Measurements from ENCODE around the gene TP53TG3D.
"Not testable (repeated sequence)": the region's sequence is repeated elsewhere in the genome, so short reads cannot be mapped to it uniquely, and the experiment has no call there.

Gene TP53TG3D, protein sequence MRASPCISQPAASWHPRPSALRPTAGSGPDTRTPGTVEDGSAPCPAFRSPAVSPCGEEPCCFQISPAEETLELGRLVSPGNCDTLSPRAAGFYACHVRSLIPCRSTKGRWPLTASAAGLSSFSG

GRCh38 chr16:32252986-32253385, at the start of gene TP53TG3D:
TP53TG3D (plus strand) TSS chr16:32253286; CDS start chr16:32253354, 68 bp downstream.
- not testable (repeated sequence) for DNase-seq (ENCODE audit: low spot score)

- DNase-seq (ENCODE audit: low spot score), result not testable (repeated sequence)
These were observed 421 bp downstream of the TP53TG3D start for GRCh38 chr16:32253507-32253906.

DNA sequence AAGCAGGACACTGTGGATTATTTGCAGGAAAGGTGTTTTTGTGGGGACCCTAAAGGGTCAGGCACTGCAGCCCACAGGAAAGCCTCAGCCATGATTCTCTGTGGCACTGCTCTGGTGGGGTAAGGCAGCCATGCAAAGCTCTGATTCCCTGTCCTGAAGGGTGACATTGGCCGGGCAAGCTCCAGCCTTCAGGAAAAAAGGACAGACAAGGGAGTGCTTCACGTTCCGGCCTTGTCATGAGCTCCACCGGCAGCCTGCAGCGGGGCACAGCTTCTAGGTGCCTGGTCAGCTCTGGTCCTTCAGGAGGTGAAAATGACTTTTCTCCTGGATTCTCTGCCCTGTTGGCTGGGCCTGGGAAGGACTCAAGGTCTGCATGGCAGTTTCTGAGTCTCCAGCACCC, 8.4 kb downstream of the TP53TG3D start:
- DNase-seq (ENCODE audit: low spot score), result not testable (repeated sequence)

DNA sequence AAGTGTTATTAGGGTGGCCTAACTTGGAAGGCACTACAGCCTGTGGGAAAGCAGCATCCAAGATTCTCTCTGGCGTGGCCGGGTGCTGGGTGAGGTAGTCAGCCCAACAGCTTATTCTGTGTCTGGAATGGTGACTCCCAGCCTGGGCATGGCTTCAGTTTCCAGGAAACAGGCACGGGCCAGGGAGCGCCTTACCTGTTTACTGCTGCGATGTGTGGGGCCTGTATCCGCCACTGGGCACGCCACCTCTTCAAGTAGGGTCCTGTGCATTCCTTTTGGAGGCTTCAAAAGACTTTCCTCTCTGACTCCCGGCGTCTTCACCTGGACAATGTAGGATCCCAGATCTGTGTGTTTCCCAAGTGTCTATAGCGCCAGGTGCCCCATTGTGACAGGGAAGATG, 10.5 kb downstream of the TP53TG3D start:
- DNase-seq (ENCODE audit: low spot score), result not testable (repeated sequence)

DNA sequence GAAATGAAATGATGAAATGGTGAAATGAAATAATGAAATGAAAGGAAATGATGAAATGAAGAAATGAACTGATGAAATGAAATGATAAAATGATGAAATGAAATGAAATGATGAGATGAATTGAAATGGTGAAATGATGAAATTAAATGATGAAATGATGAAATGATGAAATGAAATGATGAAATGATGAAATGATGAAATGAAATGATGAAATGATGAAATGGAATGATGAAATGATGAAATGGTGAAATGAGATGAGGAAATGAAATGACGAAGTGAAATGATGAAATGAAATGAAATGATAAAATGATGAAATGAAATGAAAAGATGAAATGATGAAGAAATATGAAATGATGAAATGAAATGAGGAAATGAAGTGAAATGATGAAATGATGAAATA, 28.8 kb downstream of the TP53TG3D start:
- DNase-seq (ENCODE audit: low spot score), result not testable (repeated sequence)

GRCh38 chr16:32283024-32283423, 29.9 kb downstream of the TP53TG3D start:
- not testable (repeated sequence) for DNase-seq (ENCODE audit: low spot score)

DNA sequence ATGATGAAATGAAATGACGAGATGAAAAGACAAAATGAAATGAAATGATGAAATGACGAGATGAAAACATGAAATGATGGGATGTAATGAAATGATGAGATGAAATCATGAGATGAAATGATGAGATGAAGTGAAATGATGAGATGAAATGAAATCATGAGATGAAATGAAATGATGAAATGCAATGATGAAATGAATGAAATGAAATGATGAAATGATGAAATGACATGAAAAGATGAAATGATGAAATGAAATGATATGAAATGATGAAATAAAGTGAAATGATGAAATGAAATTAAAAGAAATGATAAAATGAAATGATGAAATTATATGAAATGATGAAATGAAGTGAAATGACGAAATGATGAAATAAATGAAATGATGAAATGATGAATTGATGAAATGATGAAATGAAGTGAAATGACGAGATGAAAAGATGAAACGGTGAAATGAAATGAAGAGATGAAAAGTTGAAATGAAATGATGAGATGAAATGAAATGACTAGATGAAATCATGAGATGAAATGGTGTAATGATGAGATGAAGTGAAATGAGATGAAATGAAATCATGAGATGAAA, 30.9 kb downstream of the TP53TG3D start:
- not testable (repeated sequence) for DNase-seq (ENCODE audit: low spot score)

DNA sequence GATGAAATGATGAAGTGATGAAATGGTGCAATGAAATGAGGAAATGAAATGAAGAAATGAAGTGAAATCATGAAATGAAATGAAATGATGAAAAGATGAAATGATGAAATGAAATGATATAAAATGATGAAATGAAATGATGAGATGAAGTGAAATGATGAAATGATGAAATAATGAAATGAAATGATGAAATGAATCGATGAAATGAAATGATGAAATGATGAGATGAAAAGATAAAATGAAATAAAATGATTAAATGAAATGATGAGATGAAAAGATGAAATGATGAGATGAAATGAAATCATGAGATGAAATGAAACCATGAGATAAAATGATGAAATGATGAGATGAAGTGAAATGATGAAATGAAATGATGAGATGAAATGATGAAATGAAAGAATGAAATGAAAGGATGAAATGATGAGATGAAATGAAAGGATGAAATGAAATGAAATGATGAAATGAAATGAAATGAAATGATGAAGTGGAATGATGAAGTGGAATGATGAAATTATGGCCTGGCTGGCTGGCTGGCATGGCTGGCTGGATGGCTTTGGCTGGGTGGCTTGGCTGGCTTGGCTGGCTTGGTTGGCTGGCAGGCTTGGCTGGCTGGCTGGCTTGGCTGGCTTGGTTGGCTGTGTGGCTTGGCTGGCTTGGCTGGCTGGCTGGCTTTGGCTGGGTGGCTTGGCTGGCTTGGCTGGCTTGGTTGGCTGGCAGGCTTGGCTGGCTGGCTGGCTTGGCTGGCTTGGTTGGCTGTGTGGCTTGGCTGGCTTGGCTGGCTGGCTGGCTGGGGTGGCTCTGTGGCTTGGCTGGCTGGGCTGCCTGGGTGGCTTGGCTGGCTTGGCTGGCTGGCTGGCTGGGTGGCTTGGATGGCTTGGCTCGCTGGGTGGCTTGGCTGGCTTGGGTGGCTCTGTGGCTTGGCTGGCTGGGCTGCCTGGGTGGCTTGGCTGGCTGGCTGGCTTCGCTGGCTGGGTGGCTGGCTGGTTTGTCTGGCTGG, 32.0 kb downstream of the TP53TG3D start:
- not testable (repeated sequence) for DNase-seq (ENCODE audit: low spot score)

GRCh38 chr16:32286193-32286592, 33.1 kb downstream of the TP53TG3D start:
- DNase-seq (ENCODE audit: low spot score), result not testable (repeated sequence)

GRCh38 chr16:32287743-32288142, 34.7 kb downstream of the TP53TG3D start:
- DNase-seq (ENCODE audit: low spot score), result not testable (repeated sequence)

DNA sequence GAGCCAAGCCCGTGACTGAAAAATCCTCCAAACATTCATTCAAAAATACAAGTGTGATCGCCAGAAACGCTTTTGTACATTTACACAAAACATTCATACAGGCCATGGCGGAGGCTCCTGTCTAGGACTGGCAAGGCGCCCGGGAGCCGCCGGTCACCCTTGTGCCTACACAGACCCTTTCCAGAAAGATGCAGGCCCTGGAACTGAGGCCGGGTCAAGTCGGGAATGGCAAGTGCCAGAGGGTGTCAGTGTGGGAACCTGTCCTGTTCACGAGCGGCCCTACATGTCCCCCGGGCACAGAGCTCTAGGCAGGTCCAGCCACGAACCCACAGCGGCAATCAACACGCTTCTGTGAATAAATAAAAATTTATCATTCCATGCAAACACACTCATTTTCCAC, 36.1 kb downstream of the TP53TG3D start:
- not testable (repeated sequence) for DNase-seq (ENCODE audit: low spot score)

DNA sequence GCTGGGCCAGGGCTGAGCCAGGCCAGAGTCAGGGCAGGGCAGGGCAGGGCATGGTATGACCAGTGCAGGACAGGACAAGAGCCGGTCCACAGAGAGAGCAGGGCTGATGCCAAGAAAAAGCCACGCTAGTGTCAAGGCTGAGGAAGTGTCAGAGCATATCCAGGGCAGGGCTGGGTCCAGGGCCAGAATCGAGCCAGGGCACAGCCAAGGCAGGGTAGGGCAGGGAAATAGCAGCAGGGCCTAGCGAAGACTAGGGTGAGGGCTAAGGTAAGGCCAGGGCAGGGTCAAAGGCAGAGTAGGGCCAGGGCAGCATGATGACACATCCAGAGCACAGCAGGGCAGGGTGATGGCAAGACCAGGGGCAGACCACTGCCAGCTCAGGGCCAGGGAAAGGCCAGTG, 49.7 kb downstream of the TP53TG3D start:
- not testable (repeated sequence) for DNase-seq (ENCODE audit: low spot score)

Data from pons (tissue), 1 donor.